Endothelial cell of umbilical vein (primary cell): ENCODE data around the gene AAGAB. TPM values are rescaled to one million over a fixed set of nuclear protein-coding genes. Genes with fewer than 3 reads are reported as not detected.
A peak's percentile ranks its signal among the peaks of the same experiment; 100 is the strongest.

Source experiments
- BruUV-seq: library from RNA; stranded (reverse); fragments of 400-500 nt; replicated peaks from 2 replicates; lab custom pipeline; 2021; lab: Mats Ljungman, UMichigan
- CTCF ChIA-PET: fragments of 300-600, 350-600 bp; sonication (Branson Sonifier 250); formaldehyde crosslinking; loops from one replicate; lab custom pipeline; 2021; ENCODE audit warnings: antibody characterized with exemption, inconsistent platforms; lab: Charles Lee
- POLR2A ChIA-PET: fragments of 300-600, 350-600 bp; sonication (Branson Sonifier 250); formaldehyde crosslinking; loops from one replicate; lab custom pipeline; 2021; ENCODE audit warnings: antibody characterized with exemption, inconsistent platforms; lab: Charles Lee
- DNase-seq: peaks from one replicate; pipeline ENCODE4 v3.0.0-alpha.2; 2011; ENCODE audit warnings: low read depth, low spot score
- FAIRE-seq: peaks from 2 replicates; lab custom pipeline; 2011; peaks lifted over from hg19 to GRCh38; lab: Jason Lieb, UNC
- H2AFZ ChIP-seq: 2 replicates; pipeline ENCODE4 v1.6.0; 2012; ENCODE audit warnings: low read depth, low read length, control low read depth, inconsistent platforms
- H3K27ac ChIP-seq: 2 replicates; pipeline ENCODE4 v1.5.1; 2011; ENCODE audit warnings: low read depth, mild to moderate bottlenecking, control low read depth, low read length, moderate library complexity; ENCODE audit not compliant: insufficient read depth
- H3K27me3 ChIP-seq, 2 experiments: 2 replicates each; pipeline versions ENCODE4 v1.6.0 to v1.6.1; 2011; ENCODE audit warnings: low read length in 2 of 2, mixed read lengths in 1 of 2; ENCODE audit not compliant: control insufficient read depth in 2 of 2, insufficient read depth in 2 of 2
- H3K36me3 ChIP-seq, 2 experiments: 2 replicates in 1 of 2; 3 replicates in 1 of 2; pipeline ENCODE4 v1.5.1; 2011; ENCODE audit warnings: low read length in 2 of 2, mild to moderate bottlenecking in 1 of 2, moderate library complexity in 1 of 2; ENCODE audit not compliant: control insufficient read depth in 2 of 2, insufficient read depth in 2 of 2; ENCODE audit errors: extremely low read depth in 1 of 2
- H3K4me1 ChIP-seq: 3 replicates; pipeline ENCODE4 v1.5.1; 2011; ENCODE audit warnings: mild to moderate bottlenecking, low read length; ENCODE audit not compliant: control insufficient read depth, insufficient read depth; ENCODE audit errors: extremely low read depth
- H3K4me2 ChIP-seq: 2 replicates; pipeline ENCODE4 v1.6.1; 2011; ENCODE audit warnings: low read length, control low read depth, mixed read lengths; ENCODE audit not compliant: insufficient read depth
- H3K4me3 ChIP-seq, 3 experiments: fragments of 200-600 bp in 1 of 3; sonication (generic), shearing (Covaris generic) in 1 of 3; replicated peaks in 1 of 3; 2 replicates each; pipeline ENCODE4 v1.5.1; 2011 to 2016; ENCODE audit warnings: control low read depth in 3 of 3, low read length in 3 of 3, mild to moderate bottlenecking in 2 of 3, inconsistent platforms in 1 of 3, low read depth in 1 of 3, moderate library complexity in 1 of 3; ENCODE audit not compliant: insufficient read depth in 1 of 3
- H3K79me2 ChIP-seq: 2 replicates; pipeline ENCODE4 v1.6.0; 2012; ENCODE audit warnings: low read length, inconsistent platforms; ENCODE audit not compliant: control insufficient read depth, insufficient read depth
- H3K9ac ChIP-seq: replicated peaks from 2 replicates; pipeline ENCODE3; 2011; ENCODE audit warnings: low read length, control low read depth; ENCODE audit not compliant: insufficient read depth; ENCODE audit errors: extremely low read depth
- H3K9me1 ChIP-seq: replicated peaks from 3 replicates; pipeline ENCODE4 v1.6.0; 2011; ENCODE audit warnings: mild to moderate bottlenecking, low read length; ENCODE audit not compliant: control insufficient read depth, insufficient read depth; ENCODE audit errors: extremely low read depth
- H3K9me3 ChIP-seq: replicated peaks from 2 replicates; pipeline ENCODE4 v1.5.1; 2012; ENCODE audit warnings: low read length, inconsistent platforms; ENCODE audit not compliant: control insufficient read depth, insufficient read depth
- H4K20me1 ChIP-seq: replicated peaks from 2 replicates; pipeline ENCODE3; 2011; ENCODE audit warnings: mild to moderate bottlenecking, low read length; ENCODE audit not compliant: control insufficient read depth, insufficient read depth; ENCODE audit errors: extremely low read depth
- EZH2 ChIP-seq: IDR thresholded peaks from 2 replicates; pipeline ENCODE4 v1.6.1; 2012; ENCODE audit warnings: borderline replicate concordance, low read depth, mild to moderate bottlenecking, moderate library complexity, low read length, inconsistent platforms; ENCODE audit not compliant: severe bottlenecking
- FOS ChIP-seq: IDR thresholded peaks from 2 replicates; pipeline ENCODE4 v1.6.1; 2011; ENCODE audit warnings: mild to moderate bottlenecking, low read length, moderate library complexity, borderline replicate concordance; ENCODE audit not compliant: insufficient read depth
- GATA2 ChIP-seq: IDR thresholded peaks from 2 replicates; pipeline ENCODE4 v1.7.0; 2011; ENCODE audit warnings: low read depth, mild to moderate bottlenecking, moderate library complexity, mixed read lengths, low read length; ENCODE audit not compliant: insufficient read length, insufficient read depth
- JUN ChIP-seq: IDR thresholded peaks from 2 replicates; pipeline ENCODE4 v1.6.1; 2011; ENCODE audit warnings: borderline replicate concordance, low read depth; ENCODE audit not compliant: insufficient read length, insufficient read depth
- MAX ChIP-seq: IDR thresholded peaks from 2 replicates; pipeline ENCODE4 v1.6.1; 2011; ENCODE audit not compliant: insufficient read depth, insufficient read length
- MYC ChIP-seq: IDR thresholded peaks from one replicate; pipeline ENCODE4 v1.6.1; 2011; ENCODE audit warnings: mild to moderate bottlenecking, low read depth, low read length
- POLR2A ChIP-seq: IDR thresholded peaks from 2 replicates; pipeline ENCODE4 v1.6.1; 2012; ENCODE audit warnings: low read depth, mild to moderate bottlenecking, control low read depth, low read length
- POLR2AphosphoS5 ChIP-seq: IDR thresholded peaks from 2 replicates; pipeline ENCODE4 v1.6.1; 2012; ENCODE audit warnings: low read depth, mild to moderate bottlenecking, control low read depth, low read length, moderate library complexity; ENCODE audit not compliant: insufficient read depth
- dilution Hi-C: fragments of 300-500 bp; cut with MboI; formaldehyde crosslinking; loops from one replicate; pipeline ENCODE4 v1.15.0; 2019; ENCODE audit warnings: low sequenced_read_pairs; ENCODE audit not compliant: extremely low pct_ligation_motif_present
- intact Hi-C: fragments of 100-400 bp; cut with micrococcal nuclease; formaldehyde crosslinking; loops from one replicate; pipeline ENCODE4 v1.10.0; 2022
- polyA plus RNA-seq, 4 experiments: library from polyadenylated mRNA; depleted of rRNA in 3 of 4; stranded (reverse) in 3 of 4; unstranded in 1 of 4; fragments of >200 nt; gene quantifications; 2 replicates each; pipeline versions ENCODE4 v1.2.1 to v1.2.3, GENCODE V29; 2011 to 2012; ENCODE audit warnings: missing spikeins in 1 of 4
- total RNA-seq: library from RNA; stranded (reverse); gene quantifications from 2 replicates; pipeline ENCODE4 v1.2.3, GENCODE V29; 2021
- TF ChIP-seq, protein P1 (sequence below), 2 donors: IDR thresholded peaks; 1 replicate in 1 of 2; 2 replicates in 1 of 2; pipeline ENCODE4 v1.5.1; 2011; ENCODE audit warnings: low read length in 2 of 2, mild to moderate bottlenecking in 2 of 2, moderate library complexity in 2 of 2, control low read depth in 1 of 2, inconsistent platforms in 1 of 2, low read depth in 1 of 2; ENCODE audit not compliant: insufficient read depth in 1 of 2; ENCODE audit errors: extremely low read depth in 1 of 2

Gene AAGAB
- total and polyA plus RNA-seq, 2 donors (not counting 3 experiments of a cell fraction or from before 2014, with no cell fraction given): 21.2 to 42.6 TPM

- Histone ChIP-seq H3K79me2 (peaks cover 54% of the 10 kb centered on the region), H3K36me3 (no peaks in the 10 kb centered on the region), H3K4me3 (no peak overlapping the region), H4K20me1 (no peaks in the 10 kb centered on the region), H3K4me1 (peaks cover 6% of the 10 kb centered on the region), H3K4me2 (no peak overlapping the region), H3K9ac (no peak overlapping the region), H2AFZ (no peak overlapping the region), H3K9me1 (no peaks in the 10 kb centered on the region), H3K27me3 (no peaks in the 10 kb centered on the region), H3K9me3 (no peaks in the 10 kb centered on the region), H3K27ac (no peak overlapping the region)
- FAIRE-seq: no peak
- DNase-seq: peak; percentile 32
- BruUV-seq: no TSS peak
- POLR2A ChIA-PET: no interaction called here
- no peak for TF ChIP-seq FOS
- TF ChIP-seq POLR2AphosphoS5: no peak
- no peak for TF ChIP-seq JUN
- TF ChIP-seq MAX: no peak
- TF ChIP-seq, protein P1, sequence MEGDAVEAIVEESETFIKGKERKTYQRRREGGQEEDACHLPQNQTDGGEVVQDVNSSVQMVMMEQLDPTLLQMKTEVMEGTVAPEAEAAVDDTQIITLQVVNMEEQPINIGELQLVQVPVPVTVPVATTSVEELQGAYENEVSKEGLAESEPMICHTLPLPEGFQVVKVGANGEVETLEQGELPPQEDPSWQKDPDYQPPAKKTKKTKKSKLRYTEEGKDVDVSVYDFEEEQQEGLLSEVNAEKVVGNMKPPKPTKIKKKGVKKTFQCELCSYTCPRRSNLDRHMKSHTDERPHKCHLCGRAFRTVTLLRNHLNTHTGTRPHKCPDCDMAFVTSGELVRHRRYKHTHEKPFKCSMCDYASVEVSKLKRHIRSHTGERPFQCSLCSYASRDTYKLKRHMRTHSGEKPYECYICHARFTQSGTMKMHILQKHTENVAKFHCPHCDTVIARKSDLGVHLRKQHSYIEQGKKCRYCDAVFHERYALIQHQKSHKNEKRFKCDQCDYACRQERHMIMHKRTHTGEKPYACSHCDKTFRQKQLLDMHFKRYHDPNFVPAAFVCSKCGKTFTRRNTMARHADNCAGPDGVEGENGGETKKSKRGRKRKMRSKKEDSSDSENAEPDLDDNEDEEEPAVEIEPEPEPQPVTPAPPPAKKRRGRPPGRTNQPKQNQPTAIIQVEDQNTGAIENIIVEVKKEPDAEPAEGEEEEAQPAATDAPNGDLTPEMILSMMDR (IDR thresholded peaks at IDR 0.05; ENCODE audit: extremely low read depth in 1 of 2, insufficient read depth in 1 of 2, low read depth in 1 of 2, low read length in 2 of 2): no peak
- TF ChIP-seq POLR2A: no peak
- TF ChIP-seq MYC: no peak
- TF ChIP-seq GATA2: no peak
- no peak for TF ChIP-seq EZH2
- dilution Hi-C loops: no loop called here
- CTCF ChIA-PET: interaction anchor here (0.6 to 0.9 kb wide), 3 partner anchors 73 to 221 kb away, joined by 3 to 6 read pairs (median 5); no protein-coding TSS in a partner anchor
- intact Hi-C loops: no loop called here
Measured at GRCh38 chr15:67242708-67243111, 11.8 kb downstream of the AAGAB start.
